Subcutaneous abdominal adipose tissue (tissue), 5 donors: ENCODE data around the gene WDR91.

ENCODE experiments used
- H3K27ac ChIP-seq: one replicate; pipeline ENCODE4 v1.7.0; 2013; ENCODE audit warnings: low read depth, mild to moderate bottlenecking, inconsistent platforms, low read length, moderate library complexity
- H3K27me3 ChIP-seq, 5 donors: one replicate each; pipeline ENCODE4 v1.7.0; 2013; ENCODE audit warnings: low read length in 5 of 5, inconsistent platforms in 1 of 5; ENCODE audit not compliant: control insufficient read depth in 5 of 5, insufficient read depth in 4 of 5
- H3K36me3 ChIP-seq, 5 donors: one replicate each; pipeline ENCODE4 v1.7.0; 2013; ENCODE audit warnings: low read length in 5 of 5; ENCODE audit not compliant: control insufficient read depth in 5 of 5, insufficient read depth in 5 of 5
- H3K4me1 ChIP-seq, 5 donors: one replicate each; pipeline ENCODE4 v1.7.0; 2013; ENCODE audit warnings: low read length in 5 of 5, mild to moderate bottlenecking in 3 of 5, moderate library complexity in 1 of 5; ENCODE audit not compliant: control insufficient read depth in 5 of 5, insufficient read depth in 5 of 5
- H3K4me3 ChIP-seq, 5 donors: one replicate each; pipeline ENCODE4 v1.7.0; 2013; ENCODE audit warnings: low read length in 5 of 5, low read depth in 1 of 5
- H3K9ac ChIP-seq, 5 donors: one replicate each; pipeline ENCODE4 v1.7.0; 2013; ENCODE audit warnings: low read length in 5 of 5, mild to moderate bottlenecking in 4 of 5, moderate library complexity in 3 of 5
- H3K9me3 ChIP-seq, 5 donors: one replicate each; pipeline ENCODE4 v1.7.0; 2013; ENCODE audit warnings: low read length in 5 of 5; ENCODE audit not compliant: control insufficient read depth in 5 of 5
- donor health status: healthy.
- donor health status: healthy.
- donor health status: healthy.
- donor health status: healthy.
- donor health status: healthy.

The WDR91 gene

GRCh38 chr7:135166338-135166990, 44.9 kb downstream of the WDR91 start:
- peak overlapping the region in 4 of 5 donors; percentile 47 to 65 (median 64) for H3K9ac ChIP-seq
- peaks cover 19 to 78% (median 72%) of the 10 kb centered on the region in 5 donors for H3K4me1 ChIP-seq
- H3K27me3 ChIP-seq, result no peaks in the 10 kb centered on the region
- H3K27ac ChIP-seq, result peak overlapping the region; percentile 87
- peaks cover 0 to 45% (median 34%) of the 10 kb centered on the region in 5 donors for H3K36me3 ChIP-seq
- H3K9me3 ChIP-seq, result no peaks in the 10 kb centered on the region
- peak overlapping the region in 3 of 5 donors; percentile 2 to 12 (median 11) for H3K4me3 ChIP-seq

- Histone ChIP-seq H3K4me3 (no peak overlapping the region), H3K4me1 (peaks cover 19 to 81% (median 76%) of the 10 kb centered on the region in 5 donors)
Measured at GRCh38 chr7:135165862-135166261, 45.5 kb downstream of the WDR91 start.

GRCh38 chr7:135164357-135165061, 46.8 kb downstream of the WDR91 start:
- H3K4me1 ChIP-seq, result peaks cover 21 to 88% (median 85%) of the 10 kb centered on the region in 5 donors

More at GRCh38 chr7:135165862-135166261, 45.5 kb downstream of the WDR91 start:
- peak overlapping the region; percentile 87 for H3K27ac ChIP-seq
- H3K9me3 ChIP-seq, result no peaks in the 10 kb centered on the region
- H3K9ac ChIP-seq, result peak overlapping the region; percentile 1 to 65 (median 47)
- H3K27me3 ChIP-seq, result no peaks in the 10 kb centered on the region
- peaks cover 0 to 45% (median 34%) of the 10 kb centered on the region in 5 donors for H3K36me3 ChIP-seq

GRCh38 chr7:135162382-135163001, 48.8 kb downstream of the WDR91 start:
- H3K4me1 ChIP-seq, result peaks cover 23 to 90% (median 86%) of the 10 kb centered on the region in 5 donors
- H3K27ac ChIP-seq, result peak overlapping the region; percentile 87
- no peaks in the 10 kb centered on the region for H3K27me3 ChIP-seq
- H3K36me3 ChIP-seq, result peaks cover 0 to 34% (median 24%) of the 10 kb centered on the region in 5 donors
- H3K9me3 ChIP-seq, result no peaks in the 10 kb centered on the region
- no peak overlapping the region for H3K9ac ChIP-seq
- no peak overlapping the region for H3K4me3 ChIP-seq

More at GRCh38 chr7:135164357-135165061, 46.8 kb downstream of the WDR91 start:
- Histone ChIP-seq H3K27ac (peak overlapping the region; percentile 87), H3K4me3 (peak overlapping the region in 1 of 5 donors; percentile 25), H3K27me3 (no peaks in the 10 kb centered on the region), H3K9me3 (no peaks in the 10 kb centered on the region), H3K36me3 (peaks cover 0 to 45% (median 34%) of the 10 kb centered on the region in 5 donors), H3K9ac (peak overlapping the region in 4 of 5 donors; percentile 30 to 66 (median 64))

GRCh38 chr7:135161669-135162068, 49.7 kb downstream of the WDR91 start:
- Histone ChIP-seq H3K9ac (no peak overlapping the region), H3K36me3 (peaks cover 0 to 29% (median 18%) of the 10 kb centered on the region in 5 donors), H3K27ac (peak overlapping the region; percentile 87), H3K4me3 (no peak overlapping the region), H3K4me1 (peaks cover 19 to 86% (median 83%) of the 10 kb centered on the region in 5 donors), H3K9me3 (no peaks in the 10 kb centered on the region), H3K27me3 (no peaks in the 10 kb centered on the region)

- Histone ChIP-seq H3K4me3 (peak overlapping the region in 2 of 5 donors; percentile 23), H3K9ac (peak overlapping the region in 2 of 5 donors; percentile 17 to 45), H3K9me3 (peaks cover 0 to 5% (median 2%) of the 10 kb centered on the region in 5 donors), H3K27ac (peak overlapping the region; percentile 87), H3K4me1 (peaks cover 19 to 80% (median 77%) of the 10 kb centered on the region in 5 donors), H3K27me3 (no peaks in the 10 kb centered on the region), H3K36me3 (peaks cover 0 to 23% (median 14%) of the 10 kb centered on the region in 5 donors)
Measured at GRCh38 chr7:135160858-135161653, 50.3 kb downstream of the WDR91 start.

GRCh38 chr7:135160098-135160857, 51.0 kb downstream of the WDR91 start:
- H3K27me3 ChIP-seq, result no peaks in the 10 kb centered on the region
- peaks cover 17 to 72% (median 69%) of the 10 kb centered on the region in 5 donors for H3K4me1 ChIP-seq
- H3K4me3 ChIP-seq, result peak overlapping the region in 3 of 5 donors; percentile 19 to 44 (median 23)
- H3K9me3 ChIP-seq, result peaks cover 2 to 12% (median 6%) of the 10 kb centered on the region in 5 donors
- H3K9ac ChIP-seq, result peak overlapping the region in 3 of 5 donors; percentile 3 to 45 (median 17)
- H3K36me3 ChIP-seq, result peaks cover 0 to 16% (median 7%) of the 10 kb centered on the region in 5 donors
- peak overlapping the region; percentile 87 for H3K27ac ChIP-seq

- H3K36me3 ChIP-seq, result peaks cover 0 to 8% (median 5%) of the 10 kb centered on the region in 5 donors
- H3K27ac ChIP-seq, result peak overlapping the region; percentile 87
- H3K9me3 ChIP-seq, result peaks cover 2 to 12% (median 6%) of the 10 kb centered on the region in 5 donors
- peak overlapping the region in 3 of 5 donors; percentile 29 to 53 (median 45) for H3K9ac ChIP-seq
- H3K4me3 ChIP-seq, result no peak overlapping the region
- peaks cover 17 to 69% (median 61%) of the 10 kb centered on the region in 5 donors for H3K4me1 ChIP-seq
- no peaks in the 10 kb centered on the region for H3K27me3 ChIP-seq
Measured at GRCh38 chr7:135159359-135160085, 51.8 kb downstream of the WDR91 start.
